IMR-90 (cell line): Measurements from ENCODE around the gene IPO13. TPM values are rescaled to one million over a fixed set of nuclear protein-coding genes. Genes with fewer than 3 reads are reported as not detected.

Source experiments
- ATAC-seq: fragments of 200-7000 bp; cut with Tn5 transposase; 2 replicates; pipeline ENCODE4 v1.9.1; 2020; ENCODE audit warnings: low read depth, mild to moderate bottlenecking, moderate library complexity
- BruUV-seq: library from RNA; stranded (reverse); fragments of 400-500 nt; replicated peaks from 2 replicates; lab custom pipeline; 2021; lab: Mats Ljungman, UMichigan
- CTCF ChIA-PET: fragments of 300-600 bp; formaldehyde crosslinking; extraction: SDS; loops from one replicate; lab custom pipeline; 2021; ENCODE audit warnings: antibody characterized with exemption; lab: Yijun Ruan, JAX
- POLR2A ChIA-PET: fragments of 300-600 bp; sonication (Branson Sonifier 250); formaldehyde crosslinking; loops from one replicate; lab custom pipeline; 2022; ENCODE audit warnings: antibody characterized with exemption; ENCODE audit not compliant: unreplicated experiment; lab: Charles Lee
- DNase-seq: peaks from one replicate; pipeline ENCODE4 v3.0.0; 2013
- H2AFZ ChIP-seq: replicated peaks from 2 replicates; pipeline ENCODE3; 2013; ENCODE audit warnings: low read length, mild to moderate bottlenecking; ENCODE audit not compliant: poor library complexity
- H2AK5ac ChIP-seq: 2 replicates; pipeline ENCODE4 v1.6.1; 2013; ENCODE audit warnings: low read depth, low read length, inconsistent platforms
- H2AK9ac ChIP-seq: replicated peaks from 2 replicates; pipeline ENCODE3; 2013; ENCODE audit warnings: mild to moderate bottlenecking, low read depth, low read length, moderate library complexity; ENCODE audit not compliant: poor library complexity
- H2BK120ac ChIP-seq: 2 replicates; pipeline ENCODE4 v1.6.1; 2013; ENCODE audit warnings: low read depth, low read length, inconsistent platforms
- H2BK15ac ChIP-seq: 3 replicates; pipeline ENCODE4 v1.6.1; 2013; ENCODE audit warnings: low read depth, low read length, inconsistent platforms
- H2BK20ac ChIP-seq: 2 replicates; pipeline ENCODE4 v1.6.1; 2013; ENCODE audit warnings: low read depth, mild to moderate bottlenecking, inconsistent platforms, low read length, moderate library complexity
- H2BK5ac ChIP-seq: 2 replicates; pipeline ENCODE4 v1.6.1; 2013; ENCODE audit warnings: mild to moderate bottlenecking, low read depth, low read length, inconsistent platforms; ENCODE audit not compliant: poor library complexity, severe bottlenecking
- H3K14ac ChIP-seq: replicated peaks from 2 replicates; pipeline ENCODE4 v1.6.1; 2013; ENCODE audit warnings: low read depth, low read length, inconsistent platforms
- H3K18ac ChIP-seq: 2 replicates; pipeline ENCODE4 v1.6.1; 2013; ENCODE audit warnings: low read depth, low read length, control low read depth
- H3K23ac ChIP-seq: 2 replicates; pipeline ENCODE4 v1.6.1; 2013; ENCODE audit warnings: low read depth, low read length, inconsistent platforms
- H3K27ac ChIP-seq: 2 replicates; pipeline ENCODE4 v1.5.1; 2013; ENCODE audit warnings: mild to moderate bottlenecking, control low read depth, low read length; ENCODE audit not compliant: insufficient read depth
- H3K27me3 ChIP-seq: 2 replicates; pipeline ENCODE4 v1.6.1; 2013; ENCODE audit warnings: low read length; ENCODE audit not compliant: control insufficient read depth, insufficient read depth
- H3K36me3 ChIP-seq: 2 replicates; pipeline ENCODE4 v1.6.1; 2013; ENCODE audit warnings: low read length, mixed read lengths; ENCODE audit not compliant: control insufficient read depth, insufficient read depth
- H3K4ac ChIP-seq: 2 replicates; pipeline ENCODE4 v1.6.1; 2013; ENCODE audit warnings: low read depth, low read length, inconsistent platforms
- H3K4me1 ChIP-seq: 2 replicates; pipeline ENCODE4 v1.6.1; 2013; ENCODE audit warnings: low read length, mixed read lengths; ENCODE audit not compliant: control insufficient read depth, insufficient read depth
- H3K4me2 ChIP-seq: 2 replicates; pipeline ENCODE4 v1.6.1; 2013; ENCODE audit warnings: low read depth, mild to moderate bottlenecking, control low read depth, low read length, moderate library complexity
- H3K4me3 ChIP-seq: 2 replicates; pipeline ENCODE4 v1.5.1; 2013; ENCODE audit warnings: low read depth, mild to moderate bottlenecking, control low read depth, low read length, moderate library complexity; ENCODE audit not compliant: insufficient read depth
- H3K56ac ChIP-seq: 2 replicates; pipeline ENCODE4 v1.6.1; 2013; ENCODE audit warnings: low read length, inconsistent platforms; ENCODE audit not compliant: insufficient read depth; ENCODE audit errors: extremely low read depth
- H3K79me1 ChIP-seq, 2 experiments: 2 replicates each; pipeline ENCODE4 v1.6.1; 2013; ENCODE audit warnings: low read length in 2 of 2, inconsistent platforms in 1 of 2, low read depth in 1 of 2
- H3K9ac ChIP-seq: 2 replicates; pipeline ENCODE4 v1.6.1; 2013; ENCODE audit warnings: low read depth, low read length, control low read depth
- H3K9me1 ChIP-seq: 2 replicates; pipeline ENCODE4 v1.6.1; 2013; ENCODE audit warnings: low read length, inconsistent platforms; ENCODE audit not compliant: insufficient read depth
- H3K9me3 ChIP-seq: 2 replicates; pipeline ENCODE4 v1.6.1; 2013; ENCODE audit warnings: low read length; ENCODE audit not compliant: control insufficient read depth, insufficient read depth
- H4K20me1 ChIP-seq: 2 replicates; pipeline ENCODE4 v1.6.1; 2013; ENCODE audit warnings: low read length, inconsistent platforms; ENCODE audit not compliant: insufficient read depth
- H4K5ac ChIP-seq: 2 replicates; pipeline ENCODE4 v1.6.1; 2013; ENCODE audit warnings: mild to moderate bottlenecking, low read depth, low read length, control low read depth
- H4K8ac ChIP-seq, 2 experiments: 2 replicates each; pipeline ENCODE4 v1.6.1; 2013; ENCODE audit warnings: low read depth in 2 of 2, low read length in 2 of 2, control low read depth in 1 of 2, inconsistent platforms in 1 of 2
- H4K91ac ChIP-seq: 2 replicates; pipeline ENCODE4 v1.6.1; 2013; ENCODE audit warnings: low read depth, low read length, inconsistent platforms; ENCODE audit not compliant: insufficient read depth
- CHD1 ChIP-seq: IDR thresholded peaks from 2 replicates; pipeline ENCODE4 v1.6.1; 2012; ENCODE audit warnings: low read depth, low read length, improper control_type of control experiment
- MAZ ChIP-seq: IDR thresholded peaks from 2 replicates; pipeline ENCODE4 v1.6.1; 2012; ENCODE audit warnings: low read depth, mild to moderate bottlenecking, low read length, improper control_type of control experiment, moderate library complexity, borderline replicate concordance
- MXI1 ChIP-seq: IDR thresholded peaks from 2 replicates; pipeline ENCODE4 v1.6.1; 2012; ENCODE audit warnings: low read depth, mild to moderate bottlenecking, low read length, moderate library complexity, borderline replicate concordance
- SMC3 ChIP-seq: fragments of 150-350 bp; IDR thresholded peaks from 2 replicates; pipeline ENCODE4 v1.6.1; 2016; ENCODE audit warnings: low read depth, mild to moderate bottlenecking, antibody characterized with exemption, low read length, moderate library complexity
- WGBS, 2 experiments: methylation state at CpG; one replicate each; pipeline versions ENCODE4 v1.1.5 to v1.1.7; 2013; ENCODE audit warnings: missing lambda C conversion rate in 2 of 2; ENCODE audit not compliant: insufficient read length in 1 of 2; ENCODE audit errors: extremely low coverage in 2 of 2; 5-methylcytosine and 5-hydroxymethylcytosine counted together
- dilution Hi-C: fragments of 300-500 bp; cut with HindIII; formaldehyde crosslinking; loops from one replicate; pipeline ENCODE4 v1.14.3; 2018; ENCODE audit warnings: low sequenced_read_pairs; ENCODE audit not compliant: unreplicated experiment
- in situ Hi-C: fragments of 300-500 bp; cut with MboI; formaldehyde crosslinking; loops from 3 replicates; pipeline ENCODE4 v1.14.3; 2019; ENCODE audit warnings: low sequenced_read_pairs, inconsistent platforms, mixed read lengths
- intact Hi-C: fragments of 100-400 bp; cut with micrococcal nuclease; formaldehyde crosslinking; loops from 2 replicates; pipeline ENCODE4 v1.10.0; 2022
- polyA plus RNA-seq, 3 experiments: library from polyadenylated mRNA; depleted of rRNA; stranded (reverse); fragments of >200 nt; gene quantifications; 2 replicates each; pipeline ENCODE4 v1.2.3, GENCODE V29; 2012; ENCODE audit warnings: low replicate concordance in 1 of 3
- total RNA-seq: library from RNA; depleted of rRNA; stranded (reverse); fragments of >200 nt; gene quantifications from 2 replicates; pipeline ENCODE4 v1.2.3, GENCODE V29; 2012

IPO13 gene
- total and polyA plus RNA-seq, 2 of the 4 experiments (the other 2 are of a cell fraction), result 15.2 to 18.7 TPM

GRCh38 chr1:43910343-43910742, 36.4 kb upstream of the IPO13 start:
- no TSS peak for BruUV-seq
- Histone ChIP-seq H3K56ac (no peak overlapping the region), H2BK5ac (no peak overlapping the region), H3K4me1 (peaks cover 9% of the 10 kb centered on the region; the same call in 1 of the 2 replicates), H3K18ac (no peak overlapping the region), H4K5ac (no peak overlapping the region), H2BK15ac (no peak overlapping the region), H3K9me3 (no peaks in the 10 kb centered on the region), H3K36me3 (peaks cover 2% of the 10 kb centered on the region), H3K9me1 (peaks cover 5% of the 10 kb centered on the region; the same call in 1 of the 2 replicates), H4K91ac (no peak overlapping the region), H2AFZ (no peak overlapping the region), H2AK9ac (no peak overlapping the region), H4K8ac (no peak overlapping the region), H4K20me1 (no peaks in the 10 kb centered on the region), H3K27ac (no peak overlapping the region), H3K79me1 (no peaks in the 10 kb centered on the region), H3K9ac (no peak overlapping the region), H3K4ac (no peak overlapping the region), H3K4me2 (no peak overlapping the region), H2BK120ac (no peak overlapping the region), H3K14ac (no peak overlapping the region), H3K23ac (no peak overlapping the region), H2AK5ac (no peak overlapping the region), H3K4me3 (no peak overlapping the region), H2BK20ac (no peak overlapping the region), H3K27me3 (no peaks in the 10 kb centered on the region)
- POLR2A ChIA-PET, result no interaction called here
- ATAC-seq (no peak), DNase-seq (no peak)
- intact Hi-C loops (no loop called here), dilution Hi-C loops (no loop called here), in situ Hi-C loops (no loop called here)
- TF ChIP-seq SMC3 (no peak), MAZ (no peak), MXI1 (no peak), CHD1 (no peak)
- WGBS, 2 experiments, result no CpG with 5 or more reads among the region's 1 CpG
- CTCF ChIA-PET, result no interaction called here
